A673 (cell line): Measurements from ENCODE around the gene JCHAIN.

Experiments
- EZH2 ChIP-seq: fragments of 200-600 bp; sonication (generic); IDR thresholded peaks from 2 replicates; pipeline ENCODE4 v1.6.1; 2017; ENCODE audit warnings: borderline replicate concordance, low read depth, mild to moderate bottlenecking, mixed read lengths, antibody characterized with exemption, low read length; ENCODE audit not compliant: poor library complexity, severe bottlenecking
- TF ChIP-seq, protein P1 (sequence below): fragments of 300-800, 200-600 bp; sonication (generic); conservative IDR thresholded peaks from 2 replicates; pipeline ENCODE4 v1.5.1; 2017; ENCODE audit warnings: low read depth, mild to moderate bottlenecking, antibody characterized with exemption, low read length, moderate library complexity, mixed read lengths

DNA sequence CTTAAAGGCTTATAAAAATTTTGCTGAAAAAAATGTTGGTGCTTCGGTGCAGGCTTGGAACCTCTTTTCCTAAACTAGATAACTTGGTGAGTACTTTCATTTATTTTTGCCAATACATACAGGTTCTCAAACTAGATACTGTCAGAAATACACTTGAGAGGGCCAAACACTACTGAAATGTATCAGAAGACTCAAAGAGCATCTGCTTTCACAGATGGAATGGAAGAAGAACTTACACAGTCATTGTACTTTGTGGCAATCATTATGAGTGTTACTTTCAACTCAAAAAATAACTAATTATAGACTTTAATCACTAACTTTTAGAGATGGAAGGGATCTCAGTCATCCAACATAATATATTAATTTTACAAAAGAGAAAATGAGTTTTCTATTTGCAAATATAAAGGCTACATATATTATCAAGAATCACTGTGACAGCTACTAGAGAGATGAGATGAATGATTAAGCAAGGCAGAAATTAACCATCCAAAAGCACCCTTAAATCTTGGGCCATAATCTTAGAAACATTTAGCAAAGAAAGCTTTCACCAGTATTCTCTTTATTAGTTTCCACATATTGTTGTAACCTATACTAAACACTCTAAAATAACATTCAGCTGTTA, 36.7 kb downstream of the JCHAIN start:
- TF ChIP-seq, protein P1, sequence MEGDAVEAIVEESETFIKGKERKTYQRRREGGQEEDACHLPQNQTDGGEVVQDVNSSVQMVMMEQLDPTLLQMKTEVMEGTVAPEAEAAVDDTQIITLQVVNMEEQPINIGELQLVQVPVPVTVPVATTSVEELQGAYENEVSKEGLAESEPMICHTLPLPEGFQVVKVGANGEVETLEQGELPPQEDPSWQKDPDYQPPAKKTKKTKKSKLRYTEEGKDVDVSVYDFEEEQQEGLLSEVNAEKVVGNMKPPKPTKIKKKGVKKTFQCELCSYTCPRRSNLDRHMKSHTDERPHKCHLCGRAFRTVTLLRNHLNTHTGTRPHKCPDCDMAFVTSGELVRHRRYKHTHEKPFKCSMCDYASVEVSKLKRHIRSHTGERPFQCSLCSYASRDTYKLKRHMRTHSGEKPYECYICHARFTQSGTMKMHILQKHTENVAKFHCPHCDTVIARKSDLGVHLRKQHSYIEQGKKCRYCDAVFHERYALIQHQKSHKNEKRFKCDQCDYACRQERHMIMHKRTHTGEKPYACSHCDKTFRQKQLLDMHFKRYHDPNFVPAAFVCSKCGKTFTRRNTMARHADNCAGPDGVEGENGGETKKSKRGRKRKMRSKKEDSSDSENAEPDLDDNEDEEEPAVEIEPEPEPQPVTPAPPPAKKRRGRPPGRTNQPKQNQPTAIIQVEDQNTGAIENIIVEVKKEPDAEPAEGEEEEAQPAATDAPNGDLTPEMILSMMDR = no peak
- TF ChIP-seq EZH2 = no peak
